GM08714 (cell line): ENCODE data around the gene NUMB.
"Not testable (repeated sequence)": the region's sequence is repeated elsewhere in the genome, so short reads cannot be mapped to it uniquely, and the experiment has no call there.

Source experiments
- H3K4me3 ChIP-seq: fragments of 200-500 bp; sonication (Bioruptor generic); 2 replicates; pipeline ENCODE4 v1.5.1; 2014; ENCODE audit warnings: mild to moderate bottlenecking, low read length, inconsistent platforms
- ZNF274 ChIP-seq: IDR thresholded peaks from 2 replicates; pipeline ENCODE4 v1.6.1; 2012; ENCODE audit warnings: mild to moderate bottlenecking, low read depth, low read length

NUMB gene

GRCh38 chr14:73457041-73457923 lies 1.1 kb downstream of the NUMB start:
- H3K4me3 ChIP-seq, result peak overlapping the region; percentile 85
- no peak for TF ChIP-seq ZNF274

DNA sequence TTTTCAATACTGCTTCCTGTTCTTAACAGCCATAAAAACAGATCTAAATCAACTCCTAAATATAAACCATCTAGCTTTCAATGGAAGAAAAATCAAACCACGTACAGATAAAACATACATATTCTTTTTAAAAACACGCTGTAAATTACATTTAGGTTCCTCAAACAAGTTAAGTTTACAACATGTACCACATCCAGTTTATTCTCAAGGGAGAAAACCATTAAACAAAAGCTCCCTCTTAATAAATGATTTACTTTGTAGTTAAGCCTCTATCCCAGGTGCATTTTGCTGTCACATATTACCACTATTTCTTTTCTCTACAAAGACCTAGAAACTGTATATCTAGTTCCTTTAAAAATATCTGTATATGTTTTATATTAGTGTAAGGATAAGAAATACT lies 3.1 kb downstream of the NUMB start:
- peak overlapping the region; percentile 20; the same call in 1 of the 2 replicates for H3K4me3 ChIP-seq
- no peak for TF ChIP-seq ZNF274

- H3K4me3 ChIP-seq, result peak overlapping the region; percentile 0; the same call in 1 of the 2 replicates
- no peak for TF ChIP-seq ZNF274
Observed at GRCh38 chr14:73452341-73453186, 5.8 kb downstream of the NUMB start.

DNA sequence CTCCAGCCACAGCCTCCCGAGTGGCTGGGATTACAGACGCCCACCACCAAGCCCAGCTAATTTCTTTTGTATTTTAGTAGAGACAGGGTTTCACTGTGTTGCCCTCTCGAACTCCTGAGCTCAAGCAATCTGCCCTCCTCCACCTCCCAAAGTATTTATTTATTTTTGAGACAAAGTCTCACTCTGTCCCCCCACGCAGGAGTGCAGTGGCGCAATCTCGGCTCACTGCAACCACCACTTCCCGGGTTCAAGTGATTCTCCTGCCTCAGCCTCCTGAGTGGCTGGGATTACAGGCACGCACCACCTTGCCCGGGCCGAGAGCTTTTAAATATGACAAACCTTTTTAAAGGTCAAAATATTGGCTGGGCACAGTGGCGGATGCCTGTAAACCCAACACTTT lies 14.6 kb downstream of the NUMB start:
- no peak for TF ChIP-seq ZNF274
- H3K4me3 ChIP-seq, result no peak overlapping the region

DNA sequence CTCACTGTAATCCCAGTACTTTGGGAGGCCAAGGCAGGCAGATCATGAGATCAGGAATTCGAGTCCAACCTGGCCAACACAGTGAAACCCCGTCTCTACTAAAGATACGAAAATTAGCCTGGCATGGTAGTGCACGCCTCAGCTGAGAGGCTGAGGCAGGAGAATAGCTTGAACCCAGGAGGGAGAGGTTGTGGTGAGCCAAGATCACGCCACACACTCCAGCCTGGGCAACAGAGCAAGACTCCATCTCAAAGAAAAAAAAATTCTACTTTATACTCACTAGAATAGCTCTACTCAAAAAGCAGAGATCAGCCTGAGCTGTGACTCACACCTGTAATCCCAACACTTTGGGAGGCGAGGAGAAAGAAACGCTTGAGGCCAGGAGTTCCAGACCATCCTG lies 17.1 kb downstream of the NUMB start:
- no peak for TF ChIP-seq ZNF274
- no peak overlapping the region for H3K4me3 ChIP-seq

DNA sequence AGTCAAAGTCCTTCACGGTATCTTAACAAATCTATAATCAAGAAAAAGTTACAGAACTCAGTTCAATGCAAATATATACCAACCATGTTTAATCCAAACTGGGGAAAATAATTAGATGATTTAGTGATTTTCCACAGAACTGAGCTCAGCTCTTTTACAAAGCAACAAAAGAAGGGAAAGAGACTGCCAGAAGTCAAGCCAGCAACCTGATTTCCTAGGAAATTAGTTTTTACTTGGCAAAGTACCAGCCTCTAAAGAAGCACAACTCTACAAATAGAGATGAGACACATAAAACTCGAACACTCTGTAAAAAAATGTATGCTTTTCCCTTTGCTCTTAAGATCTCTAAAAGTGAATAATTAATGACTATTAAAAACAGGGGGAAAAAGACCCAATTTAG lies 19.4 kb downstream of the NUMB start:
- H3K4me3 ChIP-seq, result no peak overlapping the region
- TF ChIP-seq ZNF274, result no peak

GRCh38 chr14:73437206-73437605 lies 21.1 kb downstream of the NUMB start:
- no peak overlapping the region for H3K4me3 ChIP-seq
- TF ChIP-seq ZNF274, result no peak

GRCh38 chr14:73432124-73432523 lies 26.2 kb downstream of the NUMB start:
- TF ChIP-seq ZNF274, result no peak
- no peak overlapping the region for H3K4me3 ChIP-seq

DNA sequence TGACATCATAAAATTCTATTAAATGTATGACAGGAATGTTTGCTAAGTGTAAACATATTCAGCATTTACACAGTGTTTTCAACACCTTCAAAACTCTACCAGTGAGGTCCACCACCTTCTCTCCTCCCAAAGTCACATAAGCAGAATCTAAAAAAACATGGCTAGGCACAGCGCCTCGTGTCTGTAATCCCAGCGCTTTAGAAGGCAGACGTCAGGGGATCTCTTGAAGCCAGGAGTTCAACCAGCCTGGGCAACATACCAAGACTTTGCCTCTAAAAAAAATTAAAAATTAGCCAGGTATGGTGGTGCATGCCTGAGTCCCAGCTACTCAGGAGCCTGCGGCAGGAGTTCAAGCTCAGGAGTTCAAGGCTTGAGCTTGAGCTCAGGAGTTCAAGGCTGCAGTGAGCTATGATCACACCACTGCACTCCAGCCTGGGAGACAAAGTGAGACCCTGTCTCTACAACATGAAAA lies 30.0 kb downstream of the NUMB start:
- no peak overlapping the region for H3K4me3 ChIP-seq
- TF ChIP-seq ZNF274, result no peak

- H3K4me3 ChIP-seq, result no peak overlapping the region
- no peak for TF ChIP-seq ZNF274
Observed at GRCh38 chr14:73427516-73428264, 30.7 kb downstream of the NUMB start.

GRCh38 chr14:73426877-73427276 lies 31.5 kb downstream of the NUMB start:
- TF ChIP-seq ZNF274, result no peak
- H3K4me3 ChIP-seq, result no peak overlapping the region

- no peak overlapping the region for H3K4me3 ChIP-seq
- TF ChIP-seq ZNF274, result no peak
Observed at GRCh38 chr14:73424453-73424852, 33.9 kb downstream of the NUMB start.

- H3K4me3 ChIP-seq, result not testable (repeated sequence)
Observed at GRCh38 chr14:73423092-73423491, 35.3 kb downstream of the NUMB start.

- TF ChIP-seq ZNF274, result no peak
Observed at GRCh38 chr14:73422515-73422914, 35.8 kb downstream of the NUMB start.

More at GRCh38 chr14:73422515-73422914, 35.8 kb downstream of the NUMB start:
- H3K4me3 ChIP-seq, result no peak overlapping the region
